H9 (cell line): ENCODE results near the gene MRPS15. TPM values are rescaled to one million over a fixed set of nuclear protein-coding genes. Genes with fewer than 3 reads are reported as not detected.

Experiments
- DNase-seq: peaks from one replicate; pipeline ENCODE4 v3.0.0-alpha.2; 2017
- H2AFZ ChIP-seq: one replicate; pipeline ENCODE4 v1.6.1; 2013; ENCODE audit warnings: mild to moderate bottlenecking, low read length, control low read depth, moderate library complexity
- H2AK5ac ChIP-seq: 2 replicates; pipeline ENCODE4 v1.6.1; 2013; ENCODE audit warnings: low read length, control low read depth, mixed read lengths; ENCODE audit not compliant: insufficient read length
- H2BK120ac ChIP-seq: one replicate; pipeline ENCODE4 v1.6.1; 2013; ENCODE audit warnings: low read depth, mild to moderate bottlenecking, low read length, control low read depth, inconsistent platforms; ENCODE audit not compliant: poor library complexity, severe bottlenecking
- H2BK12ac ChIP-seq: 2 replicates; pipeline ENCODE4 v1.6.1; 2013; ENCODE audit warnings: low read length, control low read depth, mixed read lengths, low read depth; ENCODE audit not compliant: insufficient read length
- H2BK15ac ChIP-seq: 2 replicates; pipeline ENCODE4 v1.6.1; 2013; ENCODE audit warnings: low read depth, low read length, control low read depth
- H2BK20ac ChIP-seq: one replicate; pipeline ENCODE4 v1.6.1; 2013; ENCODE audit warnings: low read depth, mild to moderate bottlenecking, low read length, control low read depth, inconsistent platforms; ENCODE audit not compliant: poor library complexity, severe bottlenecking
- H2BK5ac ChIP-seq: 2 replicates; pipeline ENCODE4 v1.6.1; 2013; ENCODE audit warnings: low read length, control low read depth, mixed read lengths; ENCODE audit not compliant: insufficient read length
- H3K14ac ChIP-seq: 2 replicates; pipeline ENCODE4 v1.6.1; 2013; ENCODE audit warnings: low read length, control low read depth; ENCODE audit not compliant: insufficient read depth
- H3K18ac ChIP-seq: 2 replicates; pipeline ENCODE4 v1.6.1; 2013; ENCODE audit warnings: low read depth, mild to moderate bottlenecking, mixed read lengths, low read length, control low read depth; ENCODE audit not compliant: insufficient read length
- H3K23ac ChIP-seq: 2 replicates; pipeline ENCODE4 v1.6.1; 2013; ENCODE audit warnings: low read length, control low read depth, mixed read lengths, low read depth; ENCODE audit not compliant: insufficient read length
- H3K23me2 ChIP-seq: 2 replicates; pipeline ENCODE4 v1.6.1; 2013; ENCODE audit warnings: low read depth, mild to moderate bottlenecking, mixed read lengths, low read length, control low read depth; ENCODE audit not compliant: insufficient read length, poor library complexity, severe bottlenecking
- H3K27ac ChIP-seq: 2 replicates; pipeline ENCODE4 v1.5.1; 2013; ENCODE audit warnings: low read length, control low read depth, mixed read lengths, low read depth; ENCODE audit not compliant: insufficient read length
- H3K27me3 ChIP-seq: 2 replicates; pipeline ENCODE4 v1.6.1; 2013; ENCODE audit warnings: low read length, control low read depth, inconsistent platforms; ENCODE audit not compliant: insufficient read depth
- H3K4ac ChIP-seq: 2 replicates; pipeline ENCODE4 v1.6.1; 2013; ENCODE audit warnings: low read depth, mild to moderate bottlenecking, control low read depth, inconsistent platforms, low read length, moderate library complexity
- H3K4me1 ChIP-seq: 2 replicates; pipeline ENCODE4 v1.6.1; 2013; ENCODE audit warnings: low read length, control low read depth, inconsistent platforms; ENCODE audit not compliant: insufficient read depth
- H3K4me2 ChIP-seq: 2 replicates; pipeline ENCODE4 v1.6.1; 2013; ENCODE audit warnings: low read length, control low read depth, mixed read lengths; ENCODE audit not compliant: insufficient read length, insufficient read depth
- H3K56ac ChIP-seq: 2 replicates; pipeline ENCODE4 v1.6.1; 2013; ENCODE audit warnings: low read depth, mild to moderate bottlenecking, mixed read lengths, low read length, control low read depth; ENCODE audit not compliant: insufficient read length
- H3K79me1 ChIP-seq: 2 replicates; pipeline ENCODE4 v1.6.1; 2013; ENCODE audit warnings: low read depth, mild to moderate bottlenecking, moderate library complexity, low read length, control low read depth, inconsistent platforms; ENCODE audit not compliant: insufficient read depth, poor library complexity, severe bottlenecking
- H3K79me2 ChIP-seq: 2 replicates; pipeline ENCODE4 v1.6.1; 2013; ENCODE audit warnings: low read length, control low read depth, inconsistent platforms; ENCODE audit not compliant: insufficient read depth
- H3K9ac ChIP-seq: 2 replicates; pipeline ENCODE4 v1.6.1; 2013; ENCODE audit warnings: low read length, control low read depth, mixed read lengths; ENCODE audit not compliant: insufficient read length; ENCODE audit errors: extremely low read depth
- H3K9me3 ChIP-seq: one replicate; pipeline ENCODE4 v1.6.1; 2013; ENCODE audit warnings: low read depth, low read length, inconsistent platforms; ENCODE audit not compliant: control insufficient read depth
- H3T11ph ChIP-seq: one replicate; pipeline ENCODE4 v1.6.1; 2013; ENCODE audit warnings: mild to moderate bottlenecking, low read length, control low read depth, inconsistent platforms
- H4K20me1 ChIP-seq: one replicate; pipeline ENCODE4 v1.6.1; 2013; ENCODE audit not compliant: control insufficient read depth, insufficient read length, insufficient read depth
- H4K5ac ChIP-seq: 2 replicates; pipeline ENCODE4 v1.6.1; 2013; ENCODE audit warnings: low read depth, mild to moderate bottlenecking, mixed read lengths, low read length, control low read depth; ENCODE audit not compliant: insufficient read length
- H4K8ac ChIP-seq: replicated peaks from 2 replicates; pipeline ENCODE4 v1.6.1; 2013; ENCODE audit warnings: low read length, control low read depth, mixed read lengths, low read depth; ENCODE audit not compliant: insufficient read length
- H4K91ac ChIP-seq: 2 replicates; pipeline ENCODE4 v1.6.1; 2013; ENCODE audit warnings: low read depth, mild to moderate bottlenecking, moderate library complexity, mixed read lengths, low read length, control low read depth; ENCODE audit not compliant: insufficient read length
- H3K27ac Mint-ChIP-seq, 3 experiments: 2 replicates in 2 of 3; 3 replicates in 1 of 3; pipeline ENCODE4 v1.8.0; 2020 to 2021; ENCODE audit warnings: mixed read lengths in 3 of 3, mild to moderate bottlenecking in 1 of 3, moderate library complexity in 1 of 3
- H3K27me3 Mint-ChIP-seq: 2 replicates; pipeline ENCODE4 v1.8.0; 2021; ENCODE audit warnings: low read depth, mild to moderate bottlenecking, moderate library complexity, mixed read lengths
- H3K36me3 Mint-ChIP-seq, 3 experiments: 2 replicates in 2 of 3; 3 replicates in 1 of 3; pipeline ENCODE4 v1.8.0; 2020 to 2021; ENCODE audit warnings: low read depth in 3 of 3, mixed read lengths in 3 of 3; ENCODE audit not compliant: insufficient read depth in 1 of 3
- H3K4me1 Mint-ChIP-seq, 2 experiments: 2 replicates each; pipeline ENCODE4 v1.8.0; 2020; ENCODE audit warnings: mixed read lengths in 2 of 2
- H3K4me3 Mint-ChIP-seq, 2 experiments: 2 replicates in 1 of 2; 3 replicates in 1 of 2; pipeline ENCODE4 v1.8.0; 2020 to 2021; ENCODE audit warnings: mild to moderate bottlenecking in 2 of 2, mixed read lengths in 2 of 2, moderate library complexity in 1 of 2
- H3K9me3 Mint-ChIP-seq, 2 experiments: 2 replicates in 1 of 2; 3 replicates in 1 of 2; pipeline ENCODE4 v1.8.0; 2020; ENCODE audit warnings: mild to moderate bottlenecking in 2 of 2, mixed read lengths in 2 of 2, moderate library complexity in 1 of 2
- WGBS: extraction: QIAGEN DNeasy Blood & Tissue Kit; methylation state at CpG from one replicate; pipeline ENCODE4 v1.1.7; 2013; ENCODE audit warnings: missing lambda C conversion rate, low lambda C conversion rate, mixed read lengths; ENCODE audit not compliant: insufficient read length; ENCODE audit errors: extremely low coverage; 5-methylcytosine and 5-hydroxymethylcytosine counted together
- total RNA-seq: library from RNA; stranded (reverse); gene quantifications from 2 replicates; pipeline ENCODE4 v1.2.1, GENCODE V29; 2021
- TF ChIP-seq, protein P1 (sequence below): fragments of 200-600 bp; sonication (generic); conservative IDR thresholded peaks from 3 replicates; pipeline ENCODE4 v1.8.0; 2021; ENCODE audit warnings: antibody characterized with exemption, mild to moderate bottlenecking

MRPS15 gene
- total RNA-seq, 1 experiment from 2014 or later, result 111 TPM

GRCh38 chr1:36479505-36480051 lies 15.4 kb upstream of the MRPS15 start:
- Histone ChIP-seq H3K4me1 (no peaks in the 10 kb centered on the region), H4K91ac (no peak overlapping the region), H2BK15ac (no peak overlapping the region), H3K4me2 (no peak overlapping the region), H3K79me1 (no peaks in the 10 kb centered on the region), H3K14ac (no peak overlapping the region), H3K23me2 (no peaks in the 10 kb centered on the region), H3K4ac (no peak overlapping the region), H2BK120ac (no peak overlapping the region), H3K9ac (no peak overlapping the region), H2BK5ac (no peak overlapping the region), H3K27ac (no peak overlapping the region), H3K79me2 (no peaks in the 10 kb centered on the region), H4K5ac (no peak overlapping the region), H4K20me1 (no peaks in the 10 kb centered on the region), H2AFZ (no peak overlapping the region), H3K27me3 (no peaks in the 10 kb centered on the region; the same call in 1 of the 2 replicates), H3K18ac (no peak overlapping the region), H2BK20ac (no peak overlapping the region), H3K9me3 (no peaks in the 10 kb centered on the region), H3K56ac (no peak overlapping the region), H3T11ph (no peak overlapping the region), H2AK5ac (no peak overlapping the region), H2BK12ac (no peak overlapping the region), H4K8ac (no peak overlapping the region), H3K23ac (no peak overlapping the region)
- no CpG with 5 or more reads among the region's 2 CpGs for WGBS
- Mint-ChIP-seq H3K4me1 (peaks cover 10% of the 10 kb centered on the region in 2 experiments), H3K27me3 (peaks cover 44% of the 10 kb centered on the region), H3K36me3 (no peaks in the 10 kb centered on the region), H3K4me3 (no peak overlapping the region), H3K9me3 (no peaks in the 10 kb centered on the region), H3K27ac (no peak overlapping the region)
- no peak for DNase-seq
- TF ChIP-seq, protein P1, sequence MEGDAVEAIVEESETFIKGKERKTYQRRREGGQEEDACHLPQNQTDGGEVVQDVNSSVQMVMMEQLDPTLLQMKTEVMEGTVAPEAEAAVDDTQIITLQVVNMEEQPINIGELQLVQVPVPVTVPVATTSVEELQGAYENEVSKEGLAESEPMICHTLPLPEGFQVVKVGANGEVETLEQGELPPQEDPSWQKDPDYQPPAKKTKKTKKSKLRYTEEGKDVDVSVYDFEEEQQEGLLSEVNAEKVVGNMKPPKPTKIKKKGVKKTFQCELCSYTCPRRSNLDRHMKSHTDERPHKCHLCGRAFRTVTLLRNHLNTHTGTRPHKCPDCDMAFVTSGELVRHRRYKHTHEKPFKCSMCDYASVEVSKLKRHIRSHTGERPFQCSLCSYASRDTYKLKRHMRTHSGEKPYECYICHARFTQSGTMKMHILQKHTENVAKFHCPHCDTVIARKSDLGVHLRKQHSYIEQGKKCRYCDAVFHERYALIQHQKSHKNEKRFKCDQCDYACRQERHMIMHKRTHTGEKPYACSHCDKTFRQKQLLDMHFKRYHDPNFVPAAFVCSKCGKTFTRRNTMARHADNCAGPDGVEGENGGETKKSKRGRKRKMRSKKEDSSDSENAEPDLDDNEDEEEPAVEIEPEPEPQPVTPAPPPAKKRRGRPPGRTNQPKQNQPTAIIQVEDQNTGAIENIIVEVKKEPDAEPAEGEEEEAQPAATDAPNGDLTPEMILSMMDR, result no peak
